DMS 273 treated with DMSO at 0.1 percent for 48 hours (cell line): ENCODE measurements around the gene MRPL14.
"Not testable (repeated sequence)": the region's sequence is repeated elsewhere in the genome, so short reads cannot be mapped to it uniquely, and the experiment has no call there.

Experiments
- DNase-seq: peaks from one replicate; lab custom pipeline; 2025; lab: John Stamatoyannopoulos, UW

MRPL14 gene

GRCh38 chr6:44149369-44150012 lies 22.2 kb upstream of the MRPL14 start:
- DNase-seq, result no peak

DNA sequence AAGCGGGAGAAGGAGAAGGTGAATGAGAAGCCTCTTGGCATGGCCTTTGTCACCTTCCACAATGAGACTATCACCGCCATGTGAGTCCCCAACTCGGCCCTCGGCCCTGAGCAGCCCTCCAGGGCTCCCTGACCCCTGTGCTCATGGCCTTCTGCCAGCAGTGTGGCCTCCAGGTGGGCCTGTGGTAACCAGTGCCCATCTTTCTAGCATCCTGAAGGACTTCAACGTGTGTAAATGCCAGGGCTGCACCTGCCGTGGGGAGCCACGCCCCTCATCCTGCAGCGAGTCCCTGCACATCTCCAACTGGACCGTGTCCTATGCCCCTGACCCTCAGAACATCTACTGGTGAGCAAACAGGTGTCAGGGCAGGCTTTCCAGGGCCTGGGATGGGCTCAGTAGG lies 21.1 kb upstream of the MRPL14 start:
- no peak for DNase-seq

DNA sequence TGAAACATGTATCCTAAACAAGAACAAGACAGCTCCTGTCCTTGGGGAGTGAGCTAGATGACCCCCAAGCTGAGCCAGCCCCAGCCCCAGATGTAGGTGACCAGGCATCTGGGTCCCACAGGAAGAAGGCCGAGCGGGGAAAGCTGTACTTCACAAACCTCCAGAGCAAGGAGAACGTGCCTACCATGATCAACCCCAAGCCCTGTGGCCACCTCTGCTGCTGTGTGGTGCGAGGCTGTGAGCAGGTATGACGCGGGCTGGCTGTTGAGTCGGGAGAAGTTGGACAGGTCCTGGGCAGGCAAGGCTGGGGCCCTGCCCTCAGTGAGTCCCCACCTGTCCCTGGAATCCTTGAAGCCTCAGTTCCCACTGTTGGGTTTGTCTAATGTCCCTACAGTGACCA lies 20.0 kb upstream of the MRPL14 start:
- DNase-seq, result no peak

- no peak for DNase-seq
Measured at GRCh38 chr6:44146685-44147084, 19.4 kb upstream of the MRPL14 start.

- DNase-seq, result no peak
Measured at GRCh38 chr6:44145839-44146238, 18.6 kb upstream of the MRPL14 start.

- not testable (repeated sequence) for DNase-seq
Measured at GRCh38 chr6:44144536-44144935, 17.3 kb upstream of the MRPL14 start.

DNA sequence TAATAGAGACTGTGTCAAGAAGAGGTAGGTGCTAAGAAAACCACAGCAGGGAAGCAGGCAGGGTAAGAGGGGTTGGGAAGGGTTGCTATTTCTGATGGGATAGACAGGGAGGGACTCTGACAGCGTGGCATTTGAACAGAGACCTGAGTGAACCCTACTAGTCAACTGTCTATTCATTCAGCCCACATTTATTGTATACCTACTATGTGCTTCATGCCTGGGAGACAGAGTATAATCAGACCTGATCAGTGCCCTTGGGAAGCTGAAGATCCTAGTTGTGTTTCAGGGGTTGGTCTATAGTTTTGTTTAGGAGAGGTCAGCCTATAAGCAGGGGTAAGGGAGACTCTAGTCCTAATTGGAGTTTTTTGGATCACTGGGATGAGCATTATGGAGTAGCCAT lies 16.5 kb upstream of the MRPL14 start:
- no peak for DNase-seq

DNA sequence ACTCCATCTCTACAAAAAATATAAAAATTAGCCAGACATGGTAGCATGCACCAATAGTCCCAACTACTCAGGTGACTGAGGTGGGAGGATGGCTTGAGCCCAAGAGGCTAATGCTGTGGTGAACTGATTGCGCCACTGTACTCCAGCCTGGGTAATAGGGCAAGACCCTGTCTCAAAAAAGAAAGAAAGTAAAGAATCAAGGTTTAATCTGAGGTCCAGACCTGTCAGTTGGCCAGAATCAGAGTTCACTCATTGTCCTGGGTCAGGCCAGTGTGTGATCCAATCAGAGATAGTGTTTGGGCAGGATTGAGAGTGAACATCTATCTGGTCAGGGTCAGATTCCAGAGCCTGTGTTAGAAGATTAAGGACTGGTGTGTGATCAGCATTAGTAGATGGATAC lies 15.6 kb upstream of the MRPL14 start:
- DNase-seq, result no peak

DNA sequence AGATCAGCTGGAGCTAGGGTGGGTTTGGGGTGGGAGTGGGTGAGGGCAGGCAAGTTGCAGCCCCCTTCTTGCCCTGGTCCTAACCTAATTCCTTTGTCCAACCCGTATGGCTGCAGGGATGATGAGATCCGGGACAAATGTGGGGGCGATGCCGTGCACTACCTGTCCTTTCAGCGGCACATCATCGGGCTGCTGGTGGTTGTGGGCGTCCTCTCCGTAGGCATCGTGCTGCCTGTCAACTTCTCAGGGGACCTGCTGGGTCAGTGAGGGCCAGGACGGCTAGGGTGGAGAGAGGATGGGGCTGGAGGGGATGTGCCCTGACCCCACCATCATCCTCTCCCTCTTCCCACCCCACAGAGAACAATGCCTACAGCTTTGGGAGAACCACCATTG lies 12.1 kb upstream of the MRPL14 start:
- no peak for DNase-seq

GRCh38 chr6:44138717-44139350 lies 11.6 kb upstream of the MRPL14 start:
- no peak for DNase-seq

- DNase-seq, result no peak
Measured at GRCh38 chr6:44135875-44136274, 8.6 kb upstream of the MRPL14 start.

DNA sequence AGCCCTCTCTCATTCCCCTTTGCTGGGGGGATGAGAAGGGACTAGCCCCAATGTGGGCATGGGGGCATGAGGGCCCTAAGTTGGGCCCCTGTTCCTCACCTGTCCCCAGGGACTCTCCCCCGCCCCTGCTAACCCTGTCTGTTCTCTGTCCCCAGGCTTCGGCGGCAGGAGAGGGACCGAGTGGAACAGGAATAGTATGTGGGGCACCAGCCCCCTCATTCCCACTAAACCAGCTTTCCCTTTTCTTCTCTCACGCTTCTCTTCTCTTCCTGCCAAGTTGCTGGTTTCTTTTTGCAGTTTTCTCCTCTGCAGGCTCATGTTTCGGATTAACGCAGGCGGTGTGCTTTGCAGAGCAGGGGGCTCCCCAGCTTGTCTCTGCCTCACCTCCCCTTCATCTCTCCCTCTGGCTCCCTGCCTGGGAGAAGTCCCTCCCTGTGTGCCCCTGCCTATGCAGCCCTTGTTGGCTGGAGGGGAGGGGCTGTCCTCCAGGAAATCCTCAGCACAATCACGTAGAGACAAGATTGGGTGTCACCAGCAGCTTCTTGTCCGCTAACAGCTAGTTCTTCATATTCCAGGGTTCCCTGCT lies 8.0 kb upstream of the MRPL14 start:
- no peak for DNase-seq

DNA sequence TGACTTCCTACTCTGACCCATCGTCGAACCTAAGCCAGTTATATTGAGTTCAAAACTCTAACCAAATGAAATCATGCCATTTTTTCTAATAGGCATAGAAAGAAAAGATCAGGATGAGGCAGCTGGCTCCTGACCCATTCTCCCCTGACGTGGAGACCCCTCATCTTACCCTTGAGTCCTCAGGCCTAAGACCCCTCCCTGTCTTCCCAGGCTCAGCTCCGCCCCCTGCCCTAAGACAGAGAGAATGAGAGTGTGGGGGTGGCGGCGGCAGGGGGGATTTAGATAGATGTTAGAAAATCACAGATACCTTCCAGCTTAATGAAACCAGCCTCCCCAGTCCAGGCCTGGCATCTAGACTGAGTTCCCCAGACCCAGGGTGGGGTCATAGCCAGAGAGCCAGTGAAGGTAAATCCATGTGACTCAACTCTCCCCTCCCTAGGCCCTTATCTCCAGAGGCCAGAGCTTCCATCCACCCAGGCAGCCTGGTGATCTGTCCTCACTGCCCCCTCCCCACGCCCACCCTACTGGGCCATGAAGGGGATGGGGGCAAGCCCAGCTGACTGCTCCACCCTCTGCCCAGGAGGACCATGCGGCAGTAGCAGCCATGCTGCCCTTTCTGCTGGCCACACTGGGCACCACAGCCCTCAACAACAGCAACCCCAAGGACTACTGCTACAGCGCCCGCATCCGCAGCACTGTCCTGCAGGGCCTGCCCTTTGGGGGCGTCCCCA lies 6.9 kb upstream of the MRPL14 start:
- DNase-seq, result no peak

DNA sequence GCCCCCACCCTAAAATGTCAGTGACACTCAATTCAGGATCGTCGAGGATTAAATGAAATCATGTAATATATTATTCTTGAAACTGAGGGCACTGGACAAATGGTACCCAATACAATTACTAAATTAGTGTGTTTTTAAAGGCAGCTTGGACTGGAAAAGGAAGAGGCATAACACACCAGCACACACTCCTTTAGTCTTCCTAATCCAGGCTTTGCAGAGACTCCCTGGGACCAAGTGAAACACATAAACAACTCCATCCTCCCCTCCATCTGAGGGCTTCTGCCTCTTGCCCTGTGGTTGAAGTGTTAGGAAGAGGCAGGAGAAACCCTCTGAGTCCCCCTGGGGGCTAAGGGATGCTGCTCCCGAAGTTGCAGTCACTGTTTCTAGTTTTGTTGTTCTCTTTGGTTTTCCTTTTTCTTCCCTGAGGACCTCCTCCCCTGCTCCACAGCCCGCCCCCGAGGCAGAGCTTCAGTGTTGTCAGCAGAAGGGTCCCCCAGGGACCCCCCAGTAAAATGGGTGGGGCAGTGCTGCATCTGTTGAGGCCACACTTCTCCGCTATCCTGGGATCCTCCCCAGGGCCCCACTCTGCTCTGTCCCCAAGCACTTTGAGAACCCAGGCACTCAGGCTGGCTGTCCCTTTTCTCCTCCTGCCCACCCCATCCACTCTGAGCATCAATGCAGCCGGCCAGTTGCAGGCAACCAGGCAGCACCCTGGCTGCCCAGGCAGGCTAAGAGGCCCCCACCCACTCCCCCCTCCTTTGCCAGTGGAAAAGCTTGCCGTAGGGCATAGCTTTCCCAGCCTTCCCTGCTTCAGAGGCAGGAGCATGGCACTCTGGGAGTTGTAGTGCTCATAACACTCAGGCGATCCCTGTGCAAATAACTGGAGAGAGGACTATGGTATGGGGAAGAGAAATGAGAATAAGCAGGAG lies 6.0 kb upstream of the MRPL14 start:
- no peak for DNase-seq

DNA sequence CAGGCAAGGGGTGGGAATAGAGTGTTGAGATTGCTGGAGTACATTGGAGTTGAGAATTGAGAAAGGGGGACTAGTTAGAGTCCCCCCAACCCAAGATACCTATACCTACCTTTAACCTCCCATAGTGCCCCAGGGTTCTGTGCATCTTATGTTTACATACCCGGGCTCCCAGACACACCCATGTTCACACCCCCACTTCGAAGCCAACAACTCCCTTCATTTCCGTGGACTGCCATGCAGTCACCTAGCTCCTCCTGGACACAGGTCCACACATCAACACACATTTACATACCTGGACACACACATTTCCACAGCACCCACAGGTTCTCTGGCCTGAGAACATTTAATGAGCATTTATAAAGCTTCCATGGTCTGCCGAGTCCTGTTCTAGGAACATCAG lies 5.2 kb upstream of the MRPL14 start:
- DNase-seq, result no peak

DNA sequence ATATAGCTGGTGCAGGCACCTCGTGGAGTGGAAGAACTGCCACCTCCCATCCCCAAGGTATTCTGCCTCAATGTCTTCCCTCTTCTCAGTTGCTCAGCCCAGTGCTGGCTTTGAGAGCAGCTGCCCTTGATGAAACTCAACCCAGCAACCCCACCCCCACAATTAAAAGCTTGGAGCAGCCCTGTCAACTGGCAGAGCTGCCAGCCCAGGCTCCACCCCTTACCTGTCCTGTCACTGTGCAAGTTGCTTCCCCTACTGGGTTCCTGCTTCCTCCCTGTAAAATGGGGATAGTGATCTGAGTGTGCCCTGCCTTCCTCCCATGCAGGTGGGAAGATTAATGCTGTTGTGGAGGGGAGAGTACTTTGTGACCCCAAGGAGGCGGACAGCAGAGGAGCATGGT lies 4.6 kb upstream of the MRPL14 start:
- DNase-seq, result no peak

- no peak for DNase-seq
Measured at GRCh38 chr6:44129841-44130322, 2.6 kb upstream of the MRPL14 start.

GRCh38 chr6:44128020-44128917 lies 1.0 kb upstream of the MRPL14 start:
- no peak for DNase-seq

DNA sequence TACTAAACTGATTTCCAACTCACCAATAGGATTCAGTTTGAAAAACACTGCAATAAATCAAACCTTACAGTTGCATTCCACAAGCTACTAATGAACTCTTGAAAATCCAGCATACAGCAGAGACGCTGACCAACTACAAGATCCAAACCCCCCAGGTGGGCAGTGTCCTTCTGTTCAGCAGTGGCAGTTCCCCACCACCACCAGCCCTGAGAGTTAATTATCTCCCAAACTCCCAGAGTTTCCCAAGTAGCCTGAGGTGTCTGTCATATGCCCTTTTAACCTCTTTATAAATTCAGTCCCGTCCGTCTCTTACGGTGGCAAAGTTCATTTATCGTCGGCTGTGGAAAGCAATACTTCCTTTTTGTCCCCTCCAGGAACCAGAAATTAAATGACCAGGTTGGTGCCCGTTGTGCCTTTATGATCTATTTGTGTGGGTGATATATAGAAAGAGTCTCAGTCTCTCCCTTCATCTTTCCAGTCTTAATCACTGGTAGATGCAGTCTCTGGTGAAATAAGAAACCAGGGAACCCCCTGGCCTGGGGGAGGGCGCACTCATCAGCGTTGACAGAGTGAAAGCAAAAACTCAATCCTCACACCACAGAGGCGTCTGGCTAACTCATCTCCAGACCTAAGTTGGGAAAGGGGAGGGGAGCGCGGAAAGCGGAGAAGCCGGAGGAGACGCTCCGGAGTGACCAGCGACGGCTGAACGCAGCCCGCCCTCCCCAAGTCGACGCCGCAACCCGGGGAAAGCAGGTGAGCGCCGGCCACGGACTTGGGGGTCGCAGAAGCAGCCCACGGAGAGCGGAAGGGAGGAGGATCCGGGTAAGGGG lies 717 bp downstream of the MRPL14 start:
- DNase-seq, result no peak

- DNase-seq, result no peak
Measured at GRCh38 chr6:44123544-44123943, 3.7 kb downstream of the MRPL14 start.
